Measurements from ENCODE around the gene KCNK18. TPM values are rescaled to one million over a fixed set of nuclear protein-coding genes. Genes with fewer than 3 reads are reported as not detected.

KCNK18 gene
- polyA plus RNA-seq (2012; ENCODE audit: insufficient read depth, insufficient read length, low read depth), result not detected

DNA sequence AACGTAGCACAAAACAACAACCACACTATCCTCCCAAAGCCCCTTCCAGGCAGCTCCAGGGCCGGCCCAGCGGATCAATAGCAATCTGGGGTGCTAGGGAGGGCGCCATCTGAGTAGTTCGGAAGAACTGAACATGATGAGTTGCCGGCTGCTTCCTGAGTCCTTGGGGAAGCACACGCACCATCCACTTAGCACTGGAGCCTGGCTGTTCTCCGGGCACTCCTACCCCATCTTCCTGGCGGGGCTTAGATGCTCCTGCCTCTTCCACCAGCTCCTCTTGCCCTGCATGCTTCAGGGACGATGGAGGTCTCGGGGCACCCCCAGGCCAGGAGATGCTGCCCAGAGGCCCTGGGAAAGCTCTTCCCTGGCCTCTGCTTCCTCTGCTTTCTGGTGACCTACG is at the start of gene KCNK18:
TSS of gene KCNK18 (plus strand) at position 301 of the 400 bp plus-strand sequence. CDS start at position 301, 0 bp downstream.
- no peak within 1 kb of the TSS for H3K4me3 ChIP-seq (ENCODE audit: low read depth, low read length)
- TF ChIP-seq, protein P1, sequence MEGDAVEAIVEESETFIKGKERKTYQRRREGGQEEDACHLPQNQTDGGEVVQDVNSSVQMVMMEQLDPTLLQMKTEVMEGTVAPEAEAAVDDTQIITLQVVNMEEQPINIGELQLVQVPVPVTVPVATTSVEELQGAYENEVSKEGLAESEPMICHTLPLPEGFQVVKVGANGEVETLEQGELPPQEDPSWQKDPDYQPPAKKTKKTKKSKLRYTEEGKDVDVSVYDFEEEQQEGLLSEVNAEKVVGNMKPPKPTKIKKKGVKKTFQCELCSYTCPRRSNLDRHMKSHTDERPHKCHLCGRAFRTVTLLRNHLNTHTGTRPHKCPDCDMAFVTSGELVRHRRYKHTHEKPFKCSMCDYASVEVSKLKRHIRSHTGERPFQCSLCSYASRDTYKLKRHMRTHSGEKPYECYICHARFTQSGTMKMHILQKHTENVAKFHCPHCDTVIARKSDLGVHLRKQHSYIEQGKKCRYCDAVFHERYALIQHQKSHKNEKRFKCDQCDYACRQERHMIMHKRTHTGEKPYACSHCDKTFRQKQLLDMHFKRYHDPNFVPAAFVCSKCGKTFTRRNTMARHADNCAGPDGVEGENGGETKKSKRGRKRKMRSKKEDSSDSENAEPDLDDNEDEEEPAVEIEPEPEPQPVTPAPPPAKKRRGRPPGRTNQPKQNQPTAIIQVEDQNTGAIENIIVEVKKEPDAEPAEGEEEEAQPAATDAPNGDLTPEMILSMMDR (IDR thresholded peaks at IDR 0.05; ENCODE audit: low read depth, low read length), result no peak
- H3K36me3 ChIP-seq, result no peaks in the 10 kb centered on the region
- DNase-seq, result no peak
- no peaks in the 10 kb centered on the region for H3K27me3 ChIP-seq
- no peaks in the 10 kb centered on the region for H3K9me3 ChIP-seq
- H3K4me1 ChIP-seq, result no peaks in the 10 kb centered on the region

DNA sequence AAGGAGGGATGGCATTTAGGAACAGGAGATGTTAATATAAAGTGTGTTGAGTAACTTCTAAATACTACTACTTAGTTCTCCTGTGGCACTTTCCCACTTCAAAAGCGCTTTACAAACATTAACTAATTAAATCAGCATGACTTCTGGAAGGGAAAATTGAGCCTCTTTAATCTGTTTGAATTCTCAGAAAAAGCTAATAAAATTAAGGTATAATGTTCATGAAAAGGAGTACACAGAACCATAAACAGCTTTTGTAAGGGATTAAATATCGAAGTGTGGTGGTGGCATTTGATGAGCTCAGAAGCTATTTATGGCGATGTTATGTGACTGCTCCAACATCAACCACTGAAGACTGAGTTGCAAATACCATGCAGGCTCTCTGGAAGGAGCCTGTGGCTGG is 49.0 kb upstream of the KCNK18 start:
- TF ChIP-seq, protein P1 (IDR thresholded peaks at IDR 0.05; ENCODE audit: low read depth, low read length), result no peak
- no peak for DNase-seq
- H3K27me3 ChIP-seq, result peaks cover 16% of the 10 kb centered on the region
- H3K4me3 ChIP-seq (ENCODE audit: low read depth, low read length), result no peak overlapping the region
- no peaks in the 10 kb centered on the region for H3K4me1 ChIP-seq
- H3K36me3 ChIP-seq, result no peaks in the 10 kb centered on the region
- H3K9me3 ChIP-seq, result no peaks in the 10 kb centered on the region

DNA sequence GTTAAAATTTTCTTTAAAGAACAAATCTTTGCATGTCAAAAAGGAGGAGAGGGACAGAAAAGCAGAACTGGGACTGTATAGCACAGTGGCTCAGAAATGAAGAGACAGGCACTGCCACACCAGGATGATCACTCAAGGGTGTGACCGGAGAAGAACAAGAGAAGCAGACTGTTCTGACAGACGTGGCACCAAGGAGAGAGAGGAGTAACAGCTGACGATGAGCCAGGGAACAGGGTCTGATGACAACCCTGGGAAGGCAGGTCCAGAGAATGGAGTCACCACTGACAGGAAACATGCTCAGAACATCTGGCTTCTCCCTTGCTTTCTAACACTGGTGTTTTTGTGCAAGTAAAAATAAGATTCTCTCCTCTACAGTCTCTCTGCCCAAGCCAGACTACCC is 44.6 kb upstream of the KCNK18 start:
- no peaks in the 10 kb centered on the region for H3K9me3 ChIP-seq
- peaks cover 18% of the 10 kb centered on the region for H3K27me3 ChIP-seq
- TF ChIP-seq, protein P1 (IDR thresholded peaks at IDR 0.05; ENCODE audit: low read depth, low read length), result no peak
- no peaks in the 10 kb centered on the region for H3K36me3 ChIP-seq
- no peaks in the 10 kb centered on the region for H3K4me1 ChIP-seq
- no peak overlapping the region for H3K4me3 ChIP-seq (ENCODE audit: low read depth, low read length)
- no peak for DNase-seq

DNA sequence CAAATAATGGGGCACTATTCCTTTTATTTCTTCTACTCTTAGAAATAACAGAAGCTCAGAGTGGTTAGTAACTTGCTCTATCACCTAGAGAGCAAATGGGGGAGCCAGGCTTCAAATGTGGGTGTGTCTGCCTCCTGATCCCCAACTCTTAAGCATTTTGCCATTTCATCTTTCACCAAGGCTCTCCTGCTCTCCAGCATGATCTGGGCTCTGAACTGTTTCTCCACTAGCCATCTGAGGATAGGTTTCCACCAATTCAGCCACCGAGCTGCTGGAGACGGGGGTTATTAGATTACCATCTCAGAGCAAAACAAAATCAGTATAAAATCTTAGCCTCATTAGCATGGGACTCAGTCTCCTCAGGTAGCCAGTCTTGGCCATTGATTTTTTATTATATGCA is 39.0 kb upstream of the KCNK18 start:
- Histone ChIP-seq H3K9me3 (no peaks in the 10 kb centered on the region), H3K27me3 (peaks cover 64% of the 10 kb centered on the region), H3K4me3 (ENCODE audit: low read depth, low read length) (no peak overlapping the region), H3K36me3 (no peaks in the 10 kb centered on the region), H3K4me1 (no peaks in the 10 kb centered on the region)
- TF ChIP-seq, protein P1 (IDR thresholded peaks at IDR 0.05; ENCODE audit: low read depth, low read length), result no peak
- no peak for DNase-seq

DNA sequence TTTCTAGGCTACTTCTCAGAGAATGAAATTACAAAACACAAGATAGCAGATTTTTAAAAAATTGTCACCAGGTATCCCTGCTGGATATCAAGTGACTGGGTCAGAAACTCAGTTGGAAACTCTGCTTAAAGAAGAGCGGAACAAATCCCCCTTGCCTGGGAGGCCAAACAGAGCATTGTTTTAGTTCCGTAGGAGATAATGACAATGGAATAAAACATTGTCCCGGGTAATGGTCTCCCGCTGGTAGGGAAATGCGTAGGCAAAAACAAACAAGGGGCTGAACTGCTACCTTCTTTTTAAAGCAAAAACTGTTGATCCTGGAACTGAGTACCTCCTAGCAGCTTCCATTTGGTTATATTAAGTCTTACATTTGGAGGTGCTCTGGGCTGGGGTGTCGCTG is 37.9 kb upstream of the KCNK18 start:
- no peaks in the 10 kb centered on the region for H3K4me1 ChIP-seq
- H3K4me3 ChIP-seq (ENCODE audit: low read depth, low read length), result no peak overlapping the region
- H3K27me3 ChIP-seq, result peaks cover 75% of the 10 kb centered on the region
- DNase-seq, result no peak
- H3K9me3 ChIP-seq, result no peaks in the 10 kb centered on the region
- no peaks in the 10 kb centered on the region for H3K36me3 ChIP-seq
- TF ChIP-seq, protein P1 (IDR thresholded peaks at IDR 0.05; ENCODE audit: low read depth, low read length), result no peak

DNA sequence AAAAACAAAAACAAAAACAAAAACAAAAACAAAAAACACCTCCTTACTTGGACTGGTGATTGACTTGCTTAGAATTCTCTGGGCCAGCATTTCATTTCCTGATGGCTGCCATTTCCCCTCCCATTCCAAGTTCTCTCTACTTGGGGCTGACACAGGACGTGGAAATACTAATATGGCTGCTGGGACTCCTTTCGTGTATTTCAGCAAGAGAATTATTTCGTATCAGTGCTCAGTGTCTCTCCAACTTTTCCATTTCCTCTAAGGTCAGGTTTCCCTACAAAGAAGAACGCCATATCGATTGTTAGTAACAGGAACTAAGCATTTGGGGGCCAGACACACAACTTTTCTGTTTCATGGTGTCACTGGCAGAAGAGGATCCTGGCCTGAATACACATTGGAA is 36.7 kb upstream of the KCNK18 start:
- no peaks in the 10 kb centered on the region for H3K4me1 ChIP-seq
- DNase-seq, result no peak
- peaks cover 87% of the 10 kb centered on the region for H3K27me3 ChIP-seq
- TF ChIP-seq, protein P1 (IDR thresholded peaks at IDR 0.05; ENCODE audit: low read depth, low read length), result no peak
- no peaks in the 10 kb centered on the region for H3K36me3 ChIP-seq
- no peak overlapping the region for H3K4me3 ChIP-seq (ENCODE audit: low read depth, low read length)
- H3K9me3 ChIP-seq, result no peaks in the 10 kb centered on the region

All from BE2C (cell line).